Neural progenitor cell (in vitro differentiated cells): Measurements from ENCODE around the gene OTUD5. TPM values are rescaled to one million over a fixed set of nuclear protein-coding genes. Genes with fewer than 3 reads are reported as not detected.

Experiments
- DNase-seq: peaks from one replicate; pipeline ENCODE4 v3.0.0-alpha.2; 2016; ENCODE audit warnings: low spot score
- H2AFZ ChIP-seq: fragments of 200-600 bp; sonication (generic); replicated peaks from 2 replicates; pipeline ENCODE4 v1.6.1; 2016; ENCODE audit warnings: antibody characterized with exemption
- H3F3A ChIP-seq: fragments of 200-600 bp; sonication (generic); 2 replicates; pipeline ENCODE4 v1.6.1; 2016; ENCODE audit warnings: antibody characterized with exemption, low read depth
- H3K27ac ChIP-seq: fragments of 200-600 bp; sonication (generic); 2 replicates; pipeline ENCODE4 v1.5.1; 2016; ENCODE audit warnings: mild to moderate bottlenecking
- H3K27me3 ChIP-seq: fragments of 200-600 bp; sonication (generic); 2 replicates; pipeline ENCODE4 v1.6.1; 2016; ENCODE audit warnings: mild to moderate bottlenecking, moderate library complexity
- H3K36me3 ChIP-seq: fragments of 200-600 bp; sonication (generic); 2 replicates; pipeline ENCODE4 v1.5.1; 2016
- H3K4me1 ChIP-seq: fragments of 200-600 bp; sonication (generic); 2 replicates; pipeline ENCODE4 v1.6.1; 2016; ENCODE audit warnings: mixed run types
- H3K4me2 ChIP-seq: fragments of 200-600 bp; sonication (generic); 2 replicates; pipeline ENCODE4 v1.6.1; 2016
- H3K4me3 ChIP-seq: fragments of 200-600 bp; sonication (generic); 2 replicates; pipeline ENCODE4 v1.5.1; 2016
- H3K79me2 ChIP-seq: fragments of 200-600 bp; sonication (generic); 2 replicates; pipeline ENCODE4 v1.6.1; 2016; ENCODE audit warnings: low read depth
- H3K9ac ChIP-seq: fragments of 200-600 bp; sonication (generic); 2 replicates; pipeline ENCODE4 v1.6.1; 2016
- H3K9me3 ChIP-seq: fragments of 200-600 bp; sonication (generic); 2 replicates; pipeline ENCODE4 v1.5.1; 2016; ENCODE audit warnings: low read depth
- H4K20me1 ChIP-seq: fragments of 200-600 bp; sonication (generic); 2 replicates; pipeline ENCODE4 v1.6.1; 2016; ENCODE audit warnings: low read depth
- H3K27ac Mint-ChIP-seq: 3 replicates; pipeline ENCODE4 v1.8.0; 2021; ENCODE audit warnings: mixed read lengths
- H3K27me3 Mint-ChIP-seq: 2 replicates; pipeline ENCODE4 v1.8.0; 2022; ENCODE audit warnings: low read depth, mild to moderate bottlenecking, inconsistent platforms, moderate library complexity, mixed read lengths; ENCODE audit not compliant: insufficient read depth
- H3K36me3 Mint-ChIP-seq: 3 replicates; pipeline ENCODE4 v1.8.0; 2021; ENCODE audit warnings: mixed read lengths
- H3K4me1 Mint-ChIP-seq: 3 replicates; pipeline ENCODE4 v1.8.0; 2021; ENCODE audit warnings: mixed read lengths
- H3K4me3 Mint-ChIP-seq: 3 replicates; pipeline ENCODE4 v1.8.0; 2021; ENCODE audit warnings: mild to moderate bottlenecking, moderate library complexity, mixed read lengths
- H3K9me3 Mint-ChIP-seq: 3 replicates; pipeline ENCODE4 v1.8.0; 2020; ENCODE audit warnings: mixed read lengths
- EZH2 ChIP-seq: fragments of 200-600 bp; sonication (generic); IDR thresholded peaks from 2 replicates; pipeline ENCODE4 v1.6.1; 2017; ENCODE audit warnings: antibody characterized with exemption, mild to moderate bottlenecking, moderate library complexity
- EZH2phosphoT487 ChIP-seq: fragments of 200-600 bp; sonication (generic); IDR thresholded peaks from 2 replicates; pipeline ENCODE4 v1.6.1; 2017; ENCODE audit warnings: antibody characterized with exemption
- total RNA-seq: library from RNA; depleted of rRNA; stranded (reverse); fragments of >200 nt; gene quantifications from 2 replicates; pipeline ENCODE4 v1.2.3, GENCODE V29; 2015; ENCODE audit warnings: low replicate concordance
- TF ChIP-seq, protein P1 (sequence below): fragments of 200-600 bp; sonication (generic); IDR thresholded peaks from 2 replicates; pipeline ENCODE4 v1.5.1; 2017; ENCODE audit warnings: antibody characterized with exemption, mild to moderate bottlenecking

The OTUD5 gene
- total RNA-seq, 1 donor from 2014 or later = 38.6 TPM

- Histone ChIP-seq H3K4me2 (no peak overlapping the region), H3K4me3 (no peak overlapping the region), H2AFZ (no peak overlapping the region), H3F3A (peaks cover 29% of the 10 kb centered on the region), H3K4me1 (peaks cover 17% of the 10 kb centered on the region), H3K27ac (no peak overlapping the region), H3K9me3 (no peaks in the 10 kb centered on the region), H3K79me2 (peaks cover 10% of the 10 kb centered on the region), H3K9ac (no peak overlapping the region), H3K27me3 (no peaks in the 10 kb centered on the region), H3K36me3 (no peaks in the 10 kb centered on the region), H4K20me1 (peaks cover 13% of the 10 kb centered on the region)
- Mint-ChIP-seq H3K27ac (no peak overlapping the region), H3K36me3 (peaks cover 13% of the 10 kb centered on the region), H3K4me3 (no peak overlapping the region), H3K4me1 (peaks cover 23% of the 10 kb centered on the region), H3K9me3 (peaks cover 9% of the 10 kb centered on the region), H3K27me3 (peaks cover 3% of the 10 kb centered on the region)
- no peak for TF ChIP-seq EZH2phosphoT487
- TF ChIP-seq, protein P1, sequence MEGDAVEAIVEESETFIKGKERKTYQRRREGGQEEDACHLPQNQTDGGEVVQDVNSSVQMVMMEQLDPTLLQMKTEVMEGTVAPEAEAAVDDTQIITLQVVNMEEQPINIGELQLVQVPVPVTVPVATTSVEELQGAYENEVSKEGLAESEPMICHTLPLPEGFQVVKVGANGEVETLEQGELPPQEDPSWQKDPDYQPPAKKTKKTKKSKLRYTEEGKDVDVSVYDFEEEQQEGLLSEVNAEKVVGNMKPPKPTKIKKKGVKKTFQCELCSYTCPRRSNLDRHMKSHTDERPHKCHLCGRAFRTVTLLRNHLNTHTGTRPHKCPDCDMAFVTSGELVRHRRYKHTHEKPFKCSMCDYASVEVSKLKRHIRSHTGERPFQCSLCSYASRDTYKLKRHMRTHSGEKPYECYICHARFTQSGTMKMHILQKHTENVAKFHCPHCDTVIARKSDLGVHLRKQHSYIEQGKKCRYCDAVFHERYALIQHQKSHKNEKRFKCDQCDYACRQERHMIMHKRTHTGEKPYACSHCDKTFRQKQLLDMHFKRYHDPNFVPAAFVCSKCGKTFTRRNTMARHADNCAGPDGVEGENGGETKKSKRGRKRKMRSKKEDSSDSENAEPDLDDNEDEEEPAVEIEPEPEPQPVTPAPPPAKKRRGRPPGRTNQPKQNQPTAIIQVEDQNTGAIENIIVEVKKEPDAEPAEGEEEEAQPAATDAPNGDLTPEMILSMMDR = no peak
- TF ChIP-seq EZH2 = no peak
- DNase-seq = no peak
Observed at GRCh38 chrX:48923771-48924170, 33.6 kb downstream of the OTUD5 start.

DNA sequence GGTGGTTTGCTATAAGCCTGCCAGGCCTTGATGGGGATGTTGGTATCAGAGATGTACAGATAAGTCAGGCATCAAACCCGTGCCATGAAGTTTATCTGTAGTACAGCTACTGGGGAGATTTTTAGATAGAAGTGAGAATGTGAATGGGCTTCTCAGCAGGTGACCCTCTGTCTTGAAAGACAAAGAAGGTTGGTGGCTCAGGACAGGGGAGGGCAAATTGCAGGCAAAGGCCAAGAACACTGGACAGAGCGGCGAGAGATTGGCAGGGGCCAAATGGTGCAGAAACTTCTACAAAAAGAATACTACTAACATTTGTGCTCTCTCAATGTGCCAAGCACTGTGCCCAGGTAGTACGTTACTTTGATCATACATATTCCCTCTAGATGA is 36.7 kb downstream of the OTUD5 start:
- Histone ChIP-seq H3K27me3 (no peaks in the 10 kb centered on the region), H3K4me2 (peak overlapping the region; percentile 18), H3K9me3 (no peaks in the 10 kb centered on the region), H4K20me1 (peaks cover 19% of the 10 kb centered on the region), H3K27ac (no peak overlapping the region), H3K4me3 (no peak overlapping the region), H2AFZ (no peak overlapping the region), H3K79me2 (peaks cover 30% of the 10 kb centered on the region), H3K4me1 (peaks cover 5% of the 10 kb centered on the region), H3F3A (peaks cover 15% of the 10 kb centered on the region), H3K36me3 (no peaks in the 10 kb centered on the region), H3K9ac (no peak overlapping the region)
- DNase-seq = peak; percentile 41
- Mint-ChIP-seq H3K4me3 (peak overlapping the region; percentile 24), H3K27ac (no peak overlapping the region), H3K36me3 (peaks cover 13% of the 10 kb centered on the region), H3K9me3 (peaks cover 13% of the 10 kb centered on the region), H3K4me1 (peaks cover 29% of the 10 kb centered on the region), H3K27me3 (peaks cover 3% of the 10 kb centered on the region)
- TF ChIP-seq, protein P1 = no peak
- TF ChIP-seq EZH2 (no peak), EZH2phosphoT487 (no peak)

GRCh38 chrX:48919947-48920717 is 37.3 kb downstream of the OTUD5 start:
- Mint-ChIP-seq H3K27me3 (peaks cover 3% of the 10 kb centered on the region), H3K4me3 (peak overlapping the region; percentile 91), H3K27ac (no peak overlapping the region), H3K36me3 (peaks cover 10% of the 10 kb centered on the region), H3K9me3 (peaks cover 10% of the 10 kb centered on the region), H3K4me1 (peaks cover 29% of the 10 kb centered on the region)
- peak overlapping the region; percentile 68 for H3K4me2 ChIP-seq
- DNase-seq = no peak
- H3K4me3 ChIP-seq = no peak overlapping the region
- TF ChIP-seq EZH2phosphoT487 (no peak), EZH2 (no peak)
- TF ChIP-seq, protein P1 = no peak
- no peak overlapping the region for H3K27ac ChIP-seq
- no peaks in the 10 kb centered on the region for H3K36me3 ChIP-seq
- no peaks in the 10 kb centered on the region for H3K27me3 ChIP-seq
- H4K20me1 ChIP-seq = peaks cover 19% of the 10 kb centered on the region
- H3K9ac ChIP-seq = no peak overlapping the region
- H2AFZ ChIP-seq = no peak overlapping the region
- peaks cover 15% of the 10 kb centered on the region for H3F3A ChIP-seq
- no peaks in the 10 kb centered on the region for H3K9me3 ChIP-seq
- H3K4me1 ChIP-seq = peaks cover 5% of the 10 kb centered on the region
- H3K79me2 ChIP-seq = peaks cover 33% of the 10 kb centered on the region
